ENCODE measurements around the gene HERC6.
"Not testable (repeated sequence)": the region's sequence is repeated elsewhere in the genome, so short reads cannot be mapped to it uniquely, and the experiment has no call there.

HERC6 gene

GRCh38 chr4:88390128-88390527 is 11.5 kb downstream of the HERC6 start:
- DNase-seq, result no peak

GRCh38 chr4:88391703-88392102 is 13.1 kb downstream of the HERC6 start:
- DNase-seq, result no peak

DNA sequence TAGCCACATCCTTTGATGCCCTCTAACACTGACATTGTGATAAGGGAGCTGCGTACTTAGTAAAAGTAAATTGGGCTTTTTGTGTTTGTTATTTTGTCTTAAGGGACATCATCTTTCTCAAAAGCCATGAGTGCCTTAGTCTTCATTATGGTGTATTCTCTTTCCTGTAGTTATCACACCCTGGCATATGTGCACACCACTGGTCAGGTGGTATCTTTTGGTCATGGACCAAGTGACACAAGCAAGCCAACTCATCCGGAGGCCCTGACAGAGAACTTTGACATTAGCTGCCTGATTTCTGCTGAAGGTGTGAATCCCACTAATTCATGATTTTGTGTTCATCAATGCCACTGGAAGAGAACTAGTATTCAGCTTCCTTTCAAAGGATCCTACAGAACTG is 18.0 kb downstream of the HERC6 start:
- no peak for DNase-seq

DNA sequence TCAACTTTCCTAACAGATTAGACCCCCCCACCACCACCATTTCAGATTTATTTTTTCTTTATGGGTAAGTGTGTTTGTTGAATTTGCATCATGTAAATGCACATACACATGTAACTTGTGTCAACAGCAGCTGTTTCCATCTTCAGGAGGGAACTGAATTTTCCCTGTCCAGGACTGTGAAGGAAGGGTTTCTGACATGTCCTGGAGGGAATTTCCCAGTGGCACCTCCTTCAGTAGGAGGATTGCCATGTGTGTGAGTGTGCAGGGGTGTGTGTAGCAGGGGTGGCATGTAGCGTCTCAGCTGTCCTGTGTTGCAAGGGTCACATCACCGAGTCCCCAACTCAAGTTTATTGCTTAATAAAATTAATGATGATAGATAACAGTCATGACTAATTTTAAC is 19.7 kb downstream of the HERC6 start:
- DNase-seq, result no peak

GRCh38 chr4:88409206-88409605 is 30.6 kb downstream of the HERC6 start:
- DNase-seq, result no peak

DNA sequence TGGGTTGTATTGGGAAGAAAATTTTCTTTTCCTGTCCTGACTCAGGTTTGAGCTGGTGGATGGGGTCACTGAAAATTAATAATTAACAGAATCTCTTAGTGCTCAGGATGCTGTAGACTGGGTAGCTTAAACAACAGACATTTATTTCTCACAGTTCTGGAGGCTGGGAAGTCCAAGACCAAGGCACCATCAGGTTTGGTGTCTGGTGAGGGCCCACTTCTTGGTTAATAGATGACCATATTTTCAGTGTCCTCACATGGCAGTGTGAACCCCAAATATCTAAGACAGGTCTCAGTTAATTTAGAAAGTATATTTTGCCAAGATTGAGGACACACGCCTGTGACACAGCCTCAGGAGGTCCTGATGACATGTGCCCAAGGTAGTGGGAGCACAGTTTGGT is 31.1 kb downstream of the HERC6 start:
- no peak for DNase-seq

- DNase-seq, result no peak
Observed at GRCh38 chr4:88411491-88412096, 32.9 kb downstream of the HERC6 start.

DNA sequence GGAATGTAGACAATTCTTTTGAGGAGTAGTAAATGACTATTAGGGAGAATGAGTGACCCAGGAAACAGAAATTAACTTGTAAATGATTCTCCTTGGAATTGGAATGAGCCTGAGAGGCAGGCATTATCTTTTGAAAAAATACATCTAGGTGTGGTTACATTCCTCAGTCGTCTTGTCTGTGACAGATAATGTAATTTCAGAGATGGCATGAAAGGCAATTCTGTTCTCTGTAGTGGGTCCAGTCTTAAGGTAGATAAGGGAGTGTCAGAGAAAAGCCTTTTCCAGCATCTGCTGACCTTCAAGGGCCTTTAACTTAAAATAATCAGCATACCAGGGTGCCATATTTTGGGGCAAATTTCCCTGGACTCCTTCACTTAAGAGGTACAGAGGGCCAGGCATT is 35.1 kb downstream of the HERC6 start:
- DNase-seq, result no peak

GRCh38 chr4:88414755-88415154 is 36.1 kb downstream of the HERC6 start:
- DNase-seq, result no peak

DNA sequence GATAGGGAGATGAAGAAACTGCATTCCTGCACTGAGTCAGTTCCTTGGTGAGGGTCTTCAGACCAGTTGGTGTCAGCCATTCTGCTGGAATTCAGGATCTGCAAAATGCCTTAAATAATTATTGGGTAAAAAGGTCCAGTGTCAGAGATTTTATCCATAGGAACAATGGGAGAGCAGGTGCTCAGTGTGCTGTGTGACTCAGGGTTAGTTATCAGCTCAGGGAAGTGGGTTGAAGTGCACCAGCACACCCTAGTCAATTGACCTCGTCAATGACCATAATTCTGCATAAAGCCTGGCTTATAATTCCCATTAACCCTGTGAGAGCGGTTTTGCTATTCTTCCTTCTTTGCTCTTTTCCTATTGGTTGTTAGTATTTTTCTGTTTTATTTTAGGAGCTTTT is 37.3 kb downstream of the HERC6 start:
- no peak for DNase-seq

DNA sequence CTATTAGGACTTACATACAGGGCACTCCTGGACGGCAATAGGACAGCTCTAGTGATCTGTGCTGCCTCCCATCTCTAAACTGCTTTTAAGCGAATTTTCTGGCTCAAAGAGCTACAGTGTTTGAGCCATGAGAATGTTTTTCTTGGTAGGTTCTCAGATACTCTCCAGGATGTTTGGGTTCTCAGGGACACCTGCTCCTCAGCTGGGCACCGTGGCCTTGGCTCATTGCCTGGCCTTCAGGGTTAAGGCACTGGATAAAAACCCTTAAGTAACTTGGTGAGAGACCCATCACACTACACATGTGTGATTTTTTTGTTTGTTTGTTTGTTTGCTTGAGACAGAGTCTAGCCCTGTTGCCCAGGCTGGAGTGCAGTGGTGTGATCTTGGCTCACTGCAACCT is 39.8 kb downstream of the HERC6 start:
- no peak for DNase-seq

- DNase-seq, result no peak
Observed at GRCh38 chr4:88419874-88420273, 41.2 kb downstream of the HERC6 start.

GRCh38 chr4:88420844-88421243 is 42.2 kb downstream of the HERC6 start:
- DNase-seq, result no peak

- no peak for DNase-seq
Observed at GRCh38 chr4:88422403-88422802, 43.8 kb downstream of the HERC6 start.

GRCh38 chr4:88429401-88429800 is 50.7 kb downstream of the HERC6 start:
- DNase-seq, result no peak

GRCh38 chr4:88435987-88436693 is 57.5 kb downstream of the HERC6 start:
- DNase-seq, result no peak

DNA sequence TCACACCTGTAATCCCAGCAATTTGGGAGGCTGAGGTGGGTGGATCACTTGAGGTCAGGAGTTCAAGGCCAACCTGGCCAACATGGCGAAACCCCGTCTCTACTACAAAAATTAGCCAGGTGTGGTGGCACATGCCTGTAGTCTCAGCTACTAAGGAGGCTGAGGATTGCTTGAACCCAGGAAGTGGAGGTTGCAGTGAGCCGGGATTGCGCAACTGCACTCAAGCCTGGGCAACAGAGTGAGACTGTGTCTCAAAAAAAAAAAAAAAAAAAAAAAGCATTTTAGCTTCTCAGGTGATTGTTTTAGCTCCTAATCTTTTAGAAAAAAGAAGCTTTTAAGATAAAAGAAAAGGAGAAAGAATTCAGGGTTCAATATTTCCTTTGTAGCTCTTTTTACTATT is 59.2 kb downstream of the HERC6 start:
- DNase-seq, result not testable (repeated sequence)

DNA sequence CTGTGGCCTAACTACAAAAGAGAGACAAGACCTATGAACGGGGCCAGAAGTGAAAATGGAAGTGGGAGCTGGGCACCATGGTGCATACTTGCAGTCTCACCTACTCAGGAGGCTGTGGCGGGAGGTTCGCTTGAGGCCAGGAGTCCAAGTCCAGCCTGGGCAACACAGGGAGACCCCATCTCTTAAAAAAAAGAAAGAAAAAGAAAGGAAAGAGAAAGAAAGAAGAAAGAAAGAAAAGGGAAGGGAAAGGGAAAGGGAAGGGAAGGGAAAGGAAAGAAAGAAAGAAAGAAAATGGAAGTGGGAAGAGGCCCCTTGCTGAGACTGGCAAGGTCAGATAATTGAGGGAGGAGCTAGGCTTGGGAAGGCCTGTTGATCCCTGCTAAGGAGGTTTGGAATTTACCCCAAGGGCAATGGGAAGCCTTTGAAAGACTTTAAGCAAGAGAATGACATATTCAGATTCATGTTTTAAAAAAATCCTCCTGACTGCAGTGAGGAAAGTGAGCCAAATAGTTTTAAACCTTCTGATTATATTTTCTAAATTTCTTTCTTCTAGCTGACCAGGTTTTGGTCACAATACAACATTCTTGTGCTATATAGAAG is 60.6 kb downstream of the HERC6 start:
- DNase-seq, result no peak

- no peak for DNase-seq
Observed at GRCh38 chr4:88440146-88440545, 61.5 kb downstream of the HERC6 start.

DNA sequence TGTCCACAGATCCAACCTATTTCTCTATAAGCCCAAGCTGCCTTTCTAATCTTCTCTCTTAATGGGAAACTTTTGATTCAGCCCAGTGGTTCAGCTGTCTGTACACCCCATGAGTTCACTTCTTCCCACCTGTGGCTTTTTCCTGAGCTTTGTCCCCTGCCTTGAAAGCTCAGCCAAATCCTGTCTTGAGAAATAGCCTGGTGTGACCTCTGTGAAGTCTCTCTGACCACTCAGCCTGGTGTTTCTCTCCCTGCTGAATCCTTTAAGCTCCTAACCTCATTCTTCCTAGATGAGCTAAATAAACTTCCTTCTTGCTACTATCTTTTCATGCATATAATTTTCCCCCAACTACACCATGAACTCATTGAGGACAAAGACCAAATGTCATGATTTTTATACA is 63.0 kb downstream of the HERC6 start:
- DNase-seq, result no peak

- peak in 1 of 56 donors; percentile 61 for DNase-seq
Observed at GRCh38 chr4:88442689-88443191, 64.1 kb downstream of the HERC6 start.

- no peak for DNase-seq
Observed at GRCh38 chr4:88443486-88443885, 64.8 kb downstream of the HERC6 start.

DNA sequence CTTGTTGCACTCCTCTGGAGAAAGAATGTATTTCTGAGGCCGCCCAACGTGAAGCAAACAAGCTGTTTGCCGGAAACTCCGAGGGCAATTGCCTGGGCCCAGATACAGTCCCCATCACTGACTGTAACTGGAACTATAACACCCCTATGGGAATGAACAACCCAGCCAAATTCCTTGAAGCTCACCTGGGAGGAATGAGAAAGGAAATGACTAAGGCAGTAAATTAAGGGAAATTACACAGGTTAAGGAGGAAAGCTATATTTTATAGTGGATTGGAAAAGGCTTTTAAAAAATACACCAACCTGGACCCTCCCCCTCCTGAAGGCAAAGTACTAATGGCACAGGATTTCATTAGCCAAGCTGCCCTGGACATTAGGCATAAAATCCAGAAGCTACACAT is 66.6 kb downstream of the HERC6 start:
- DNase-seq, result no peak
